Measurements from ENCODE around the gene ATG3. TPM values are rescaled to one million over a fixed set of nuclear protein-coding genes. Genes with fewer than 3 reads are reported as not detected.

ATG3 gene
- total and polyA plus RNA-seq, 9 of the 15 experiments (the other 6 are each of a cell fraction or from before 2014, with no cell fraction given), result 48.7 to 107 (median 64.7) TPM

- no peak for TF ChIP-seq ZBTB5 (IDR thresholded peaks at IDR 0.05)
These were observed 57.6 kb downstream of the ATG3 start (continued) for GRCh38 chr3:112504123-112504522.

GRCh38 chr3:112503304-112503972 is 58.3 kb downstream of the ATG3 start:
- intact Hi-C loops (cut with micrococcal nuclease) (no loop called here), in situ Hi-C loops (cut with MboI) (loop anchor here (25.0 kb wide), 2 partner anchors 191 to 391 kb away; no protein-coding TSS in a partner anchor)
- Histone ChIP-seq H3K4me2 (ENCODE audit: insufficient read depth, low read length) (no peak overlapping the region), H3K4me3 (no peak overlapping the region), H3K4me1 (replicated peaks in 1 of 2; ENCODE audit: control insufficient read depth in 2 of 2, insufficient read depth in 2 of 2, low read length in 2 of 2) (no peaks in the 10 kb centered on the region), H3K27me3 (ENCODE audit: control insufficient read depth in 2 of 2, insufficient read depth in 2 of 2, low read length in 2 of 2) (no peaks in the 10 kb centered on the region), H3K36me3 (ENCODE audit: control insufficient read depth, insufficient read depth, low read length) (no peaks in the 10 kb centered on the region), H3K79me2 (ENCODE audit: control insufficient read depth, insufficient read depth, low read length) (no peaks in the 10 kb centered on the region), H2AFZ (ENCODE audit: low read depth, low read length) (no peak overlapping the region), H3K9me1 (ENCODE audit: control insufficient read depth, insufficient read depth, low read length) (no peaks in the 10 kb centered on the region), H3K27ac (ENCODE audit: extremely low read depth, low read depth, low read length) (no peak overlapping the region), H4K20me1 (replicated peaks; ENCODE audit: control insufficient read depth, insufficient read depth, low read length) (no peaks in the 10 kb centered on the region), H3K9me3 (replicated peaks; ENCODE audit: control insufficient read depth, insufficient read depth, low read depth, low read length) (no peaks in the 10 kb centered on the region), H3K9ac (ENCODE audit: insufficient read depth in 1 of 2, low read depth in 2 of 2, low read length in 2 of 2) (no peak overlapping the region)
- no TSS peak for BruUV-seq (replicated peaks)
- WGBS (ENCODE audit: insufficient coverage, low coverage, missing lambda C conversion rate), result 2% methylated on average over 4 of the region's 4 CpGs
- ATAC-seq, result no peak
- CTCF ChIA-PET (ENCODE audit: low intra/inter-chr PET ratio), result no interaction called here
- POLR2A ChIA-PET, result no interaction called here
- FAIRE-seq, result no peak
- no peak for DNase-seq (ENCODE audit: extremely low read depth in 1 of 4, low spot score in 3 of 4)
- TF ChIP-seq REST (IDR thresholded peaks at IDR 0.05; ENCODE audit: borderline replicate concordance) (no peak), REST (CRISPR knock-in tag; IDR thresholded peaks at IDR 0.05; ENCODE audit: low read depth) (no peak), FOXP4 (CRISPR knock-in tag; IDR thresholded peaks at IDR 0.05; ENCODE audit: borderline replicate concordance) (no peak), ZNF696 (CRISPR knock-in tag; conservative IDR thresholded peaks at IDR 0.05) (no peak), ZNF431 (CRISPR knock-in tag; IDR thresholded peaks at IDR 0.05) (no peak), HNRNPK (IDR thresholded peaks at IDR 0.05; ENCODE audit: low read depth, low read length, poor library complexity, severe bottlenecking) (no peak), EP400 (IDR thresholded peaks at IDR 0.05) (no peak)
